ENCODE results near the gene ABTB2. TPM values are rescaled to one million over a fixed set of nuclear protein-coding genes. Genes with fewer than 3 reads are reported as not detected.

Gene ABTB2
- total RNA-seq, 2 donors from 2014 or later: 0.55 to 0.81 TPM

- DNase-seq (no peak), ATAC-seq (no peak)
- Mint-ChIP-seq H3K27ac (no peak overlapping the region), H3K4me3 (no peak overlapping the region), H3K36me3 (ENCODE audit: low read depth) (no peaks in the 10 kb centered on the region), H3K27me3 (peaks cover 9% of the 10 kb centered on the region), H3K4me1 (no peaks in the 10 kb centered on the region)
- no peaks in the 10 kb centered on the region for H3K9me3 ChIP-seq (ENCODE audit: control insufficient read depth, low read length, poor library complexity, severe bottlenecking)
These were observed 42.4 kb downstream of the ABTB2 start for GRCh38 chr11:34315394-34315793.

GRCh38 chr11:34314936-34315335 lies 42.9 kb downstream of the ABTB2 start:
- peaks cover 13% of the 10 kb centered on the region for H3K27me3 Mint-ChIP-seq
- no peaks in the 10 kb centered on the region for H3K9me3 ChIP-seq (ENCODE audit: control insufficient read depth, low read length, poor library complexity, severe bottlenecking)
- H3K27ac Mint-ChIP-seq: no peak overlapping the region
- no peak overlapping the region for H3K4me3 Mint-ChIP-seq
- peaks cover 3% of the 10 kb centered on the region for H3K4me1 Mint-ChIP-seq
- no peaks in the 10 kb centered on the region for H3K36me3 Mint-ChIP-seq (ENCODE audit: low read depth)
- DNase-seq (no peak), ATAC-seq (no peak)

- Mint-ChIP-seq H3K27ac (no peak overlapping the region), H3K27me3 (peaks cover 14% of the 10 kb centered on the region), H3K36me3 (ENCODE audit: low read depth) (no peaks in the 10 kb centered on the region), H3K4me1 (peaks cover 3% of the 10 kb centered on the region), H3K4me3 (no peak overlapping the region)
- no peak for DNase-seq
- no peak for ATAC-seq
- no peaks in the 10 kb centered on the region for H3K9me3 ChIP-seq (ENCODE audit: control insufficient read depth, low read length, poor library complexity, severe bottlenecking)
These were observed 43.6 kb downstream of the ABTB2 start for GRCh38 chr11:34314176-34314575.

DNA sequence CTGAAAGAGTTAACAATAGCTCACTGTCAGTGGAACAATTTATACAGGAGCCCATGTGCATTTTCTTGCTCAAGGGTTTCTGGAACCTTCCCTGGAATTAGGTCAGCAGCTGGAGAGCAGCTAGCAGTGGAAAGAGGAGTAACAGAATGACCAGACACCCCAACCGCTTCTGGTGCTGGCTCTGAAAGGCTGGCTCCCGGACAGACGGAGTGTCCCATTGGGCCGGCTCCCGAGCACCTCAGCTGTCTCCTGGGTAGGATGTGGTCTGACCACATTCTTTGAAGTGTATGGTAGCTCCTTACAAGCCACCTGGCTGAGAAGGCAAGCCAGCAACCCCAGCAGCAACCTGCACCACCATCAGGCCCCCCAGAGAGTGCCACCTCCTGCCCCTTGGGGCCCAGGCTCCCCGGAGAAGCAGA lies 44.7 kb downstream of the ABTB2 start:
- H3K27me3 Mint-ChIP-seq: peaks cover 16% of the 10 kb centered on the region
- H3K4me1 Mint-ChIP-seq: peaks cover 3% of the 10 kb centered on the region
- H3K4me3 Mint-ChIP-seq: no peak overlapping the region
- no peaks in the 10 kb centered on the region for H3K9me3 ChIP-seq (ENCODE audit: control insufficient read depth, low read length, poor library complexity, severe bottlenecking)
- H3K36me3 Mint-ChIP-seq (ENCODE audit: low read depth): no peaks in the 10 kb centered on the region
- no peak overlapping the region for H3K27ac Mint-ChIP-seq
- peak; percentile 57 for ATAC-seq
- DNase-seq: no peak

GRCh38 chr11:34311126-34311525 lies 46.7 kb downstream of the ABTB2 start:
- H3K9me3 ChIP-seq (ENCODE audit: control insufficient read depth, low read length, poor library complexity, severe bottlenecking): no peaks in the 10 kb centered on the region
- Mint-ChIP-seq H3K4me1 (peaks cover 7% of the 10 kb centered on the region), H3K36me3 (ENCODE audit: low read depth) (no peaks in the 10 kb centered on the region), H3K27me3 (peaks cover 25% of the 10 kb centered on the region), H3K27ac (no peak overlapping the region), H3K4me3 (no peak overlapping the region)
- DNase-seq (no peak), ATAC-seq (no peak)

GRCh38 chr11:34309965-34310364 lies 47.8 kb downstream of the ABTB2 start:
- Mint-ChIP-seq H3K4me1 (peaks cover 7% of the 10 kb centered on the region), H3K36me3 (ENCODE audit: low read depth) (no peaks in the 10 kb centered on the region), H3K27me3 (peaks cover 25% of the 10 kb centered on the region), H3K27ac (no peak overlapping the region), H3K4me3 (no peak overlapping the region)
- DNase-seq (no peak), ATAC-seq (no peak)
- no peaks in the 10 kb centered on the region for H3K9me3 ChIP-seq (ENCODE audit: control insufficient read depth, low read length, poor library complexity, severe bottlenecking)

DNA sequence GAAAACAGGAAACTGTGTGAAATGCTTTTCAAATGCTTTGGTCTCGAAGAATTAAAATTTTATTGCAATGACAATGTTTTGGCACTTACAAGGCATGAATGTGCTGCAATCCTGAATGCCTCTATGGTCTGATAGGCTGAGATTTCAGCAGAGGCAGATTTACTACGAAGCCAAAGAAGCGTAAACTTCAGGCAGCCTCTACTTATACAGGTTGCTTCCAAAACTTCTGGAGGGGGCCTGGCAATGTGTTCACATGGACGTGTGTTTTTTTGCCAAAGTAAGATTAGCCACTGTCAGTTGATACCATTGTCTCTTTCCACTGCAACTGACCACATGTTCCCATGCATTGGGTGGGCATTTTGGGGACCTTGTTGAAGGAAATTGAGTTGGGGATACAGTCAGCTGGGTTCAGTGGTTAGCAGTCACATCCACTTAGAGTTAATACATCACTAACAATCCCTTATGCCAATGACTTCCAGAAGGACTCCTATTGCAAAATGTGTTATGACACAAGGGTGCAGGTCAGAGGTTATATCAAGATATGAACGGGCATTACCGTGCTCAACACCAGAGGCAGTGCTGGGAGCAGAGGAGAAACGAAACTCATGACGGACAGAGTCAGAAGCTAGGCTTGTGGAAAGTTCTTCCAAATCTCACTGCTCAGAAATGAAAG lies 48.8 kb downstream of the ABTB2 start:
- H3K27me3 Mint-ChIP-seq: peaks cover 25% of the 10 kb centered on the region
- no peaks in the 10 kb centered on the region for H3K36me3 Mint-ChIP-seq (ENCODE audit: low read depth)
- no peak for DNase-seq
- peaks cover 7% of the 10 kb centered on the region for H3K4me1 Mint-ChIP-seq
- ATAC-seq: no peak
- H3K9me3 ChIP-seq (ENCODE audit: control insufficient read depth, low read length, poor library complexity, severe bottlenecking): no peaks in the 10 kb centered on the region
- H3K4me3 Mint-ChIP-seq: no peak overlapping the region
- no peak overlapping the region for H3K27ac Mint-ChIP-seq

GRCh38 chr11:34308049-34308912 lies 49.5 kb downstream of the ABTB2 start:
- Mint-ChIP-seq H3K36me3 (ENCODE audit: low read depth) (no peaks in the 10 kb centered on the region), H3K27ac (no peak overlapping the region), H3K4me3 (no peak overlapping the region)

DNA sequence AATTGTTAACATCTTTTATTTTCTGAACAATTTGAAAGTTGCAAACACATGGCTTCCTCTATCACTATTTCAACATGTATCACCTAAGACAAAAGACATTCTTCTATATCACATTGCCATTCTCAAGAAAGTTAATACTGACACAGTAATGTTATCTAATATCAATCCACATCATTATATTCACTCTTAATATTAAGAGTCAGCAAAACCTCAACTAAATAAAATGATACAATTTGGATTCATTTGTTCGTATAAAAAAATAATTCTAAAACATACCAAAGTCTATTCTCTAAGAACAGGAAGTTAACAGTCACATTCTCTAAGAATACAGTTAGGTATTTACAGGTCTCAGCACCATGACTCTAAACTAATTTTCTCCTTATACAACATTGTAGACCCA lies 52.0 kb downstream of the ABTB2 start:
- H3K9me3 ChIP-seq (ENCODE audit: control insufficient read depth, low read length, poor library complexity, severe bottlenecking): no peaks in the 10 kb centered on the region
- ATAC-seq (no peak), DNase-seq (no peak)
- H3K27ac Mint-ChIP-seq: no peak overlapping the region
- H3K4me3 Mint-ChIP-seq: no peak overlapping the region
- H3K27me3 Mint-ChIP-seq: peaks cover 20% of the 10 kb centered on the region
- no peaks in the 10 kb centered on the region for H3K36me3 Mint-ChIP-seq (ENCODE audit: low read depth)
- H3K4me1 Mint-ChIP-seq: peaks cover 7% of the 10 kb centered on the region

More at GRCh38 chr11:34308049-34308912, 49.5 kb downstream of the ABTB2 start:
- Mint-ChIP-seq H3K27me3 (peaks cover 25% of the 10 kb centered on the region), H3K4me1 (peaks cover 7% of the 10 kb centered on the region)
- no peaks in the 10 kb centered on the region for H3K9me3 ChIP-seq (ENCODE audit: control insufficient read depth, low read length, poor library complexity, severe bottlenecking)
- DNase-seq (no peak), ATAC-seq (no peak)

- ATAC-seq (no peak), DNase-seq (no peak)
- Mint-ChIP-seq H3K36me3 (ENCODE audit: low read depth) (no peaks in the 10 kb centered on the region), H3K4me3 (no peak overlapping the region), H3K27me3 (peaks cover 14% of the 10 kb centered on the region), H3K4me1 (peaks cover 6% of the 10 kb centered on the region), H3K27ac (no peak overlapping the region)
- H3K9me3 ChIP-seq (ENCODE audit: control insufficient read depth, low read length, poor library complexity, severe bottlenecking): no peaks in the 10 kb centered on the region
These were observed 52.6 kb downstream of the ABTB2 start for GRCh38 chr11:34305193-34305592.

DNA sequence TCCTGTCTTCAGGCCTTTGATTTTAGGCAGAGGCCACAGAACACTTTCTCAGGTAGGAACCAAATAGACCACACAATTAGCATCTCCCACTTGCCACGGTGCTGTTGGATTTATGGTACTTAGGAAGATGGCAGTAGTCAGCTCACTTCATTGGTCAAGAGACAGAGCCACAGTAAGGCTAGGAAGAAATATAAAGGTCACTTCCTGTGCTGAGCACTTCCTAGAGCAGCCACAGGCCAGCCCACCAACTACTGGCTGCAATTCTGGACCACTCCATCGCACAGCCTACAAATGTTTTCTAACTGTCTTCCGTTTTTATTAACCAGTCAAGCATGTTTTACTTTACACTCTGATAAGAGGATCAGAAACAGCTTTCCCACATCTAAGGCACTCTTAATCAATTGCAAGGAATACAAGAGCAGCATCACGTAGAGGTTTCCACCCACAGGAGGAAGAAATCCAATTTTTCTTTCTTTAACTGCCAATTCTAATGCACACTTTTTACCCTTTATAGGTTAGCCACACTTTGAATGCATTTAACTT lies 54.7 kb downstream of the ABTB2 start:
- Mint-ChIP-seq H3K27me3 (peaks cover 16% of the 10 kb centered on the region), H3K36me3 (ENCODE audit: low read depth) (no peaks in the 10 kb centered on the region), H3K27ac (no peak overlapping the region), H3K4me3 (no peak overlapping the region), H3K4me1 (peaks cover 4% of the 10 kb centered on the region)
- ATAC-seq: no peak
- no peaks in the 10 kb centered on the region for H3K9me3 ChIP-seq (ENCODE audit: control insufficient read depth, low read length, poor library complexity, severe bottlenecking)
- DNase-seq: no peak

GRCh38 chr11:34302046-34302921 lies 55.5 kb downstream of the ABTB2 start:
- ATAC-seq (no peak), DNase-seq (no peak)
- Mint-ChIP-seq H3K36me3 (ENCODE audit: low read depth) (no peaks in the 10 kb centered on the region), H3K4me3 (no peak overlapping the region), H3K4me1 (peaks cover under 1% of the 10 kb centered on the region), H3K27me3 (peaks cover 9% of the 10 kb centered on the region), H3K27ac (no peak overlapping the region)
- no peaks in the 10 kb centered on the region for H3K9me3 ChIP-seq (ENCODE audit: control insufficient read depth, low read length, poor library complexity, severe bottlenecking)

DNA sequence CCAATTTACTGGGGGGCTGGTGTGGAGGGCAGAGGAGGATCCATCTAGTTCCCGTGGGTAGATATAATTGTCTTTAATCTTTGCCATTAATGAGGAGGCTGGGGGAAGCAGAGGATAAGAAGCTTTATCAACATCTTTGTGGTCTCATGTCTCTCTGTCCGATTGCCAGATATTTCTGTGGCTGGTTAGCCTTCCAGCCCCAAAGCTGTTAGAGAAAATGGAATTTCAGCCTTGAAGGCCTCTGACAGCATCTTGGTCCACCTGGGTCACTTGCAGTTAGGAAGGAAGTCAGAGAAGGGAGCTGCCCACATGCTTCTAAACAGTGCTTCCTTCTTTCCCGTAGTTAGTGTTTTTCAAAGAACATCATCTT lies 56.9 kb downstream of the ABTB2 start:
- H3K4me3 Mint-ChIP-seq: no peak overlapping the region
- ATAC-seq: no peak
- DNase-seq: no peak
- H3K27ac Mint-ChIP-seq: no peak overlapping the region
- no peaks in the 10 kb centered on the region for H3K36me3 Mint-ChIP-seq (ENCODE audit: low read depth)
- H3K27me3 Mint-ChIP-seq: peaks cover 7% of the 10 kb centered on the region
- H3K4me1 Mint-ChIP-seq: no peaks in the 10 kb centered on the region
- no peaks in the 10 kb centered on the region for H3K9me3 ChIP-seq (ENCODE audit: control insufficient read depth, low read length, poor library complexity, severe bottlenecking)
